ENCODE data around the gene PAPSS2. TPM values are rescaled to one million over a fixed set of nuclear protein-coding genes. Genes with fewer than 3 reads are reported as not detected.

Gene PAPSS2
- total RNA-seq, 1 donor from 2014 or later: 52.6 TPM

- DNase-seq (ENCODE audit: low read depth in 2 of 2): no peak
Measured at GRCh38 chr10:87669752-87670151, 10.1 kb downstream of the PAPSS2 start.

GRCh38 chr10:87670586-87670985 is 10.9 kb downstream of the PAPSS2 start:
- DNase-seq (ENCODE audit: low read depth in 2 of 2): no peak

GRCh38 chr10:87671139-87671815 is 11.6 kb downstream of the PAPSS2 start:
- DNase-seq (ENCODE audit: low read depth in 2 of 2): no peak

- DNase-seq (ENCODE audit: low read depth in 2 of 2): no peak
Measured at GRCh38 chr10:87672551-87672950, 12.9 kb downstream of the PAPSS2 start.

- no peak for DNase-seq (ENCODE audit: low read depth in 2 of 2)
Measured at GRCh38 chr10:87674943-87675342, 15.3 kb downstream of the PAPSS2 start.

GRCh38 chr10:87675396-87676376 is 16.0 kb downstream of the PAPSS2 start:
- DNase-seq (ENCODE audit: low read depth in 2 of 2): peak in 1 of 2 donors; percentile 65

GRCh38 chr10:87677595-87677994 is 17.9 kb downstream of the PAPSS2 start:
- DNase-seq (ENCODE audit: low read depth in 2 of 2): no peak

- DNase-seq (ENCODE audit: low read depth in 2 of 2): no peak
Measured at GRCh38 chr10:87678302-87678701, 18.6 kb downstream of the PAPSS2 start.

- DNase-seq (ENCODE audit: low read depth in 2 of 2): no peak
Measured at GRCh38 chr10:87683356-87683755, 23.7 kb downstream of the PAPSS2 start.

- no peak for DNase-seq (ENCODE audit: low read depth in 2 of 2)
Measured at GRCh38 chr10:87684001-87684638, 24.4 kb downstream of the PAPSS2 start.

- DNase-seq (ENCODE audit: low read depth in 2 of 2): no peak
Measured at GRCh38 chr10:87685832-87686574, 26.3 kb downstream of the PAPSS2 start.

GRCh38 chr10:87691506-87692070 is 31.9 kb downstream of the PAPSS2 start:
- peak in 1 of 2 donors; percentile 16 for DNase-seq (ENCODE audit: low read depth in 2 of 2)

- no peak for DNase-seq (ENCODE audit: low read depth in 2 of 2)
Measured at GRCh38 chr10:87692956-87693484, 33.3 kb downstream of the PAPSS2 start.

- DNase-seq (ENCODE audit: low read depth in 2 of 2): no peak
Measured at GRCh38 chr10:87694011-87694794, 34.5 kb downstream of the PAPSS2 start.

GRCh38 chr10:87695074-87695473 is 35.4 kb downstream of the PAPSS2 start:
- DNase-seq (ENCODE audit: low read depth in 2 of 2): no peak

GRCh38 chr10:87696922-87697745 is 37.5 kb downstream of the PAPSS2 start:
- DNase-seq (ENCODE audit: low read depth in 2 of 2): no peak

- DNase-seq (ENCODE audit: low read depth in 2 of 2): no peak
Measured at GRCh38 chr10:87700031-87700796, 40.5 kb downstream of the PAPSS2 start.

GRCh38 chr10:87702260-87702972 is 42.7 kb downstream of the PAPSS2 start:
- DNase-seq (ENCODE audit: low read depth in 2 of 2): no peak

All from dermis microvascular lymphatic vessel endothelial cell (primary cell).